Activated CD8-positive, alpha-beta memory T cell treated with anti-CD3 and anti-CD28 coated beads, Interleukin-2, amount 50 U/mL, for 24 hours (primary cell): ENCODE measurements around the gene SYNDIG1L.
"Not testable (repeated sequence)": the region's sequence is repeated elsewhere in the genome, so short reads cannot be mapped to it uniquely, and the experiment has no call there.

Source experiments
- DNase-seq: peaks from one replicate; pipeline ENCODE4 v3.0.0-alpha.2; 2020; ENCODE audit errors: extremely low read depth

The SYNDIG1L gene

GRCh38 chr14:74402401-74403251, 23.4 kb downstream of the SYNDIG1L start:
- no peak for DNase-seq

DNA sequence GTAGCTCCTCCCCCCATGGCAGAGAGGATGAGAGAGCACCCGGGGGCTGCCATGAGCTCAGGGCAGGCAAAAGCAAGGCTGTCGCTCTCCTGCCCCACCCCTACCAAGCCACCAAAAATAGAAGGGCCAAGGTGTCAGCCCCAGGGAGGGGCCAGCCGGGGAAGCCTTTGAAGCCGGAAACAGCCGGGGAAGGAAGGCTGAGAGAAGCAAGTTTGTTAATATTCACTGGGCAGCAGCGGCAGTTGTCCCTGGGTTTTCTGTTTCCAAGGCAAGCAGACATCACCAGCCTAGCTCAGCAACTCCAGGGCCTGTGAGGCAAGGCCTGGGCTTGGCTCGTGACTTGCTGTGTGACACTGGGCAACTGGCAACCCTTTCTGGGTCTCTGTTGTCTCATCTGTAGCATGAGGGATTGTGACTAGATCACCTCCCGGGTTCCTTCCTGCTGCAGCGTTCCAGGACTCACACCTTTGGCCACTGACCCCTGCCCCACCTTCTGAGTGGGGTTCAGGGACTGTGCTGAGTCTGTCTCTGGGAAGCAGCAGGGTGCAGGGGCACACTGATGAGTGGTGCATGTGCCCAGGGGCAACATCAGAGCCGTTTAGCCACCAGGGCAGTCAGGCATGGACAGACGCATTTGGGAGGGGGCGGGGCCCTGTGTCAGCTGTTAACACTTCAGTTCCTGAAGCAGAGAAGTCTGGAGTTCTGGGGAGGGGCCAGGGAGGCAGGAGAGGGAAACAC, 24.3 kb downstream of the SYNDIG1L start:
- peak; percentile 5 for DNase-seq

- no peak for DNase-seq
These were observed 25.0 kb downstream of the SYNDIG1L start for GRCh38 chr14:74400919-74401503.

- DNase-seq = no peak
These were observed 25.9 kb downstream of the SYNDIG1L start for GRCh38 chr14:74400031-74400685.

- DNase-seq = no peak
These were observed 30.9 kb downstream of the SYNDIG1L start for GRCh38 chr14:74395094-74395493.

DNA sequence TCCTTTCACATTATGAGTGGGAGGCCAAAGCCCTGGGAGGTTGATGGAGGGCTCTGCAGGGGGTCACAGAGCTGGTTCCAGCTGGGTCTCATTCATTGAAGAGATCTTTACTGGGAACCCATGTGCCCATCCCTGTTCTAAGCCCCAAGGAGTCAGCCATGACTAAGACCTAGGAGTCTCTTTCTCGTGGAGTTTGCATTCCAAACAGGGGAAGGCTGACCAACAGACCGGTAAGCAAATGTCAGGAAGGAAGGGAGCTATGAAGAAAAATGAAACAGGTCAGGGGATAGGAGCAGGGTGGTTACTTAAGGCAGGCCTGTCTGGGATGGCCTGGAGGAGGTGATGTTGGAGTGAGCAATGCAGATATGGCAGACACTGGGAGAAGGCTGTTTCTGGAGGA, 31.5 kb downstream of the SYNDIG1L start:
- DNase-seq = no peak

GRCh38 chr14:74392616-74393570, 33.1 kb downstream of the SYNDIG1L start:
- DNase-seq = no peak

DNA sequence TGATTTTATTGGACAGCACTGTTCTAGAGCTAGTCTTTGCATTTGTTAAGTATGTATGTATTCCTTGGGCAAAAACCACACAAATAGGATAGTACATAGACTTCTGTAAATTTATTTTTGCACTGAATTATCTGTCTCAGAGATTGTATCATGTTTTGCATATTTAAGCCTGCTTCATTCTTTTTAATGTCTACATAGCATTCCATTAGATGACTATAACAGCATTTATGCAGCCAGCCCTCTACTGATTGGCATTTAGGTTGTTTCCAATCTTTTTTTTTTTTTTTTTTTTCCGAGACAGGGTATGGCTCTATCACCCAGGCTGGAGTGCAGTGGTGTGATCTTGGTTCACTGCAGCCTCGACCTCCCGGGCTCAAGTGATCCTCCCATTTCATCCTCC, 34.5 kb downstream of the SYNDIG1L start:
- DNase-seq = no peak

DNA sequence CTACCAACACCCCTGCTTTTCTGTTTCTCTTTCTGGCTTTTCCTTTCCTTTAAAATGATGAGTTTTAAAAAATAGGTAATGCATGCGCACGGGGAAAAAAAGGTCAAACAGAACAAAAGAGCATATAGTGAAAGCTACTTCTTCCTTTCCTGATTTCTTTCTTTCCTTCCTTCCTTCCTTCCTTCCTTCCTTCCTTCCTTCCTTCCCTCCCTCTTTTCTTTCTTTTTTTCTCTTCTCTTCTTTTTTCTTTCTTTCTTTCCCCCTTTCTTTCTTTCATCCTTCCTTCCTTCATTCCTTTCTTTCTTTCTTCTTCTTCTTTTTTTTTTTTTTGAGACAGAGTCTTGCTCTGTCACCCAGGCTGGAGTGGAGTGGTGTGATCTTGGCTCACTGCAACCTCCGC, 35.5 kb downstream of the SYNDIG1L start:
- not testable (repeated sequence) for DNase-seq

DNA sequence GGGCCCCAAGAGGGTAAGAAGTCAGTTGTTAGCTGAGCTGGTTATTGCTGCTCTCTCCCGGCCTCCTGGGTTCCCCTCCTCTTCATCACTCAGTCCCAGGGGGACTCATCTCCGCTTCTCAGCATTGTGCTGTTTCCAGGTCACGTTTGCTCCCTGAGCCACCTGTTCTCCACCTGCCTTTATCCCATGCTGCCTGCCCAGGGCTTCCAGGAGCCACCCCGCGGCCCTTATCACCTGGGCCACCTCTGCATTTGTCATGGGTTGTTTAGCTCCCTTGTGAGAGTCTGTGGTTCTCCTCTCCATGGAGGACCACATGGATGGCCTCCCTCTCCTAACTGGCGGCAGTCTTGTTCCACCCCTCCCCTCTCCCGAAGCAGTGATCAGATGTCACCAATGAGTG, 36.0 kb downstream of the SYNDIG1L start:
- DNase-seq = no peak

- DNase-seq = no peak
These were observed 43.8 kb downstream of the SYNDIG1L start for GRCh38 chr14:74382231-74382630.

DNA sequence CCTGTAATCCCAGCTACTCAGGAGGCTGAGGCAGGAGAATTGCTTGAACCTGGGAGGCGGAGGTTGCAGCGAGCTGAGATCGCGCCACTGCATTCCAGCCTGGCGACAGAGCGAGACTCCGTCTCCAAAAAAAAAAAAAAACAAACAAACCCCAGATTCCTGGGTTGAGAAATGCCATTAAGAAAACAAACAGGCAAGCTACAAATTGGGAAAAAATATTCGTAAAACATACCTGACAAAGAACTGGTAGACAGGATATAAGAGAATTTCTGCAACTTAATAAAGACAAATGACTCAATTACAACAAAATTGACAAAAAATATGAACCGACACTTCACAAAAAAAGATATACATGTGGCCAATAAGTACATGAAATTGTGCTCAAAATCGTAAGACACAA, 44.4 kb downstream of the SYNDIG1L start:
- not testable (repeated sequence) for DNase-seq

DNA sequence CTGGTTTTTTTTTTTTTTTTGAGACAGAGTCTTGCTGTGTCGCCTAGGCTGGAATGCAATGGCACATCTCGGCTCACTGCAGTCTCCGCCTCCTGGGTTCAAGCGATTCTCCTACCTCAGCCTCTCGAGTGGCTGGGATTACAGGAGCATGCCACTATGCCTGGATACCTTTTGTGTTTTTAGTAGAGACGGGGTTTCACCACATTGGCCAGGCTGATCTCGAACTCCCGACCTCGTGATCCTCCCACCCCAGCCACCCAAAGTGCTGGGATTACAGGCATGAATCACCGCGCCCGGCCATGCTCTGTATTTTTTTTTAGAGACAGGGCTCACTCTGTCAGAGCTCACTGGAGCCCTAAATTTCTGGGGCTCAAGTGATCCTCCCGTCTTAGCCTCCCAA, 45.2 kb downstream of the SYNDIG1L start:
- no peak for DNase-seq

DNA sequence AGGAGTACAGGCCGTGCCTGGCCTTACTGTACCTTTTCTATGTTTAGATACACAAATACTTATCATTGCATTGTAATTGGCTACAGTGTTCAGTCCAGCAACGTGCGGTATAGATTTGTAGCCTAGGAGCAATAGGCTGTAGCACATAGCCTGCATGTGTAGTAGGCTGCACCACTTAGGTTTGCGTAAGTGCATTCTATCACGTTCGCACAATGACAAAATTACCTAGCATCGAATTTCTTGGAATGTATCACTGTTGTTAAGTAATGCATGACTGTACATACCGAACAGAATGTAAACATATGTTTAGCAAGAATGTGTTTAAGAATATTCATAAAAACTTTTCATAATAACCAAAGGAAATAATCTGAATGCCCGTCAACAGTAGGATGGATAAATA, 45.8 kb downstream of the SYNDIG1L start:
- no peak for DNase-seq

DNA sequence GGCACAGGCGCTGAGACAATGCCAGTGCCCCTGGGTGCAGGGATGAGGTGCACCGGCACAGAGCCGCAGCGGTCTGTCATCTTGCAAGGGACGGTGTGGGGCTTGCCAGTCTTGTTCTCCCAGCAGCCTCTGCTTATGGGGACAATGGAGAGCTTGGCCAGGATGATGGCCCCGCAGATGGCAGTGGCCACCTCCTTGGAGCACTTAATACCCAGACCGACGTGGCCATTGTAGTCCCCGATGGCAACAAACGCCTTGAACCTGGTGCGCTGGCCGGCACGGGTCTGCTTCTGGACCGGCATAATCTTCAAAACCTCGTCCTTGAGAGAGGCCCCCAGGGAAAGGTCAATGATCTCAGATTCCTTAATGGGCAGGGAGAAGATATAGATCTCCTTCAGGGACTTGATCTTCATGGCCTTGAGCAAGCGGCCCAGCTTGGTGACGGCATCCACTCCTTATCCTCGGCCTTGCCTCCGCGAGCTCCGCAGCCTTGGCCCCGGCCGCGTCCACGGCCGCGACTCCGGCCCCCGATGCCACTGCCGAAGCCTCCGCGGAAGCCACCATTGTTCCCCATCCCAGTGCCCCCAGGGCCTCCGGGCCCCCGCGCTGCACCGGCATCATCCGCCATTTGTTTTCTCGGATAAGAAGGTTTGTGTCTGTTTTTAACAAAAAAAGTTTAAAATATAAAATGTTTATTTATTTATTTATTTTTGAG, 47.9 kb downstream of the SYNDIG1L start:
- DNase-seq = no peak

DNA sequence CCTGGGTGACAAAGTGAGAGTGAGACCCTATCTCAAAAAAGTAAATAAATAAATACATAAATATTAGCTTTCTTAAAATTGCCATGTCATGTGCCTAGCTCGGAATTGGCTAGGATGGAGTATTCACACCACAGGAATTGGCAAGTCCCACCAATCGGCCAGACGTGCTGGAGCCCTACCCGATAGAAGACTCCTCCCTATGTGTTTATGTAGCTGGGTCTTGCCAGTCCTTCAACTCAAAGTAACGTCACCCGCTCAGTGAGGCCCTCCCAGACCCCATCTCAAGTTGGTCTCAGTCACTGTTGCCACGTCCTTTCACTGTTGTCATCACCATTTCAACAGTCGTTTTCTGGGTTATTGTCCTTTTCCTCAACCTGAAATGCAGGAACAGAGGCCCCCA, 57.6 kb downstream of the SYNDIG1L start:
- no peak for DNase-seq

- no peak for DNase-seq
These were observed 58.0 kb downstream of the SYNDIG1L start for GRCh38 chr14:74368026-74368425.

GRCh38 chr14:74364271-74364880, 61.6 kb downstream of the SYNDIG1L start:
- no peak for DNase-seq

GRCh38 chr14:74362361-74362915, 63.6 kb downstream of the SYNDIG1L start:
- DNase-seq = peak; percentile 32

GRCh38 chr14:74360163-74360562, 65.8 kb downstream of the SYNDIG1L start:
- no peak for DNase-seq
